ENCODE data around the gene ZNF652.

GRCh38 chr17:49373115-49373514 is 11.1 kb upstream of the ZNF652 start:
- TF ChIP-seq CTCF (IDR thresholded peaks at IDR 0.05; ENCODE audit: low read depth, low read length) (no peak), EZH2phosphoT487 (IDR thresholded peaks at IDR 0.05; ENCODE audit: low read depth) (no peak)

All from OCI-LY3 (cell line).